IMR-90 (cell line): ENCODE data around the gene RPUSD2. TPM values are rescaled to one million over a fixed set of nuclear protein-coding genes. Genes with fewer than 3 reads are reported as not detected.
A peak's percentile ranks its signal among the peaks of the same experiment; 100 is the strongest.

Experiments used
- ATAC-seq: fragments of 200-7000 bp; cut with Tn5 transposase; 2 replicates; pipeline ENCODE4 v1.9.1; 2020; ENCODE audit warnings: low read depth, mild to moderate bottlenecking, moderate library complexity
- BruUV-seq: library from RNA; stranded (reverse); fragments of 400-500 nt; replicated peaks from 2 replicates; lab custom pipeline; 2021; lab: Mats Ljungman, UMichigan
- CTCF ChIA-PET: fragments of 300-600 bp; formaldehyde crosslinking; extraction: SDS; loops from one replicate; lab custom pipeline; 2021; ENCODE audit warnings: antibody characterized with exemption; lab: Yijun Ruan, JAX
- POLR2A ChIA-PET: fragments of 300-600 bp; sonication (Branson Sonifier 250); formaldehyde crosslinking; loops from one replicate; lab custom pipeline; 2022; ENCODE audit warnings: antibody characterized with exemption; ENCODE audit not compliant: unreplicated experiment; lab: Charles Lee
- DNase-seq: peaks from one replicate; pipeline ENCODE4 v3.0.0; 2013
- H2AFZ ChIP-seq: replicated peaks from 2 replicates; pipeline ENCODE3; 2013; ENCODE audit warnings: low read length, mild to moderate bottlenecking; ENCODE audit not compliant: poor library complexity
- H2AK5ac ChIP-seq: 2 replicates; pipeline ENCODE4 v1.6.1; 2013; ENCODE audit warnings: low read depth, low read length, inconsistent platforms
- H2AK9ac ChIP-seq: replicated peaks from 2 replicates; pipeline ENCODE3; 2013; ENCODE audit warnings: mild to moderate bottlenecking, low read depth, low read length, moderate library complexity; ENCODE audit not compliant: poor library complexity
- H2BK120ac ChIP-seq: 2 replicates; pipeline ENCODE4 v1.6.1; 2013; ENCODE audit warnings: low read depth, low read length, inconsistent platforms
- H2BK15ac ChIP-seq: 3 replicates; pipeline ENCODE4 v1.6.1; 2013; ENCODE audit warnings: low read depth, low read length, inconsistent platforms
- H2BK20ac ChIP-seq: 2 replicates; pipeline ENCODE4 v1.6.1; 2013; ENCODE audit warnings: low read depth, mild to moderate bottlenecking, inconsistent platforms, low read length, moderate library complexity
- H2BK5ac ChIP-seq: 2 replicates; pipeline ENCODE4 v1.6.1; 2013; ENCODE audit warnings: mild to moderate bottlenecking, low read depth, low read length, inconsistent platforms; ENCODE audit not compliant: poor library complexity, severe bottlenecking
- H3K14ac ChIP-seq: replicated peaks from 2 replicates; pipeline ENCODE4 v1.6.1; 2013; ENCODE audit warnings: low read depth, low read length, inconsistent platforms
- H3K18ac ChIP-seq: 2 replicates; pipeline ENCODE4 v1.6.1; 2013; ENCODE audit warnings: low read depth, low read length, control low read depth
- H3K23ac ChIP-seq: 2 replicates; pipeline ENCODE4 v1.6.1; 2013; ENCODE audit warnings: low read depth, low read length, inconsistent platforms
- H3K27ac ChIP-seq: 2 replicates; pipeline ENCODE4 v1.5.1; 2013; ENCODE audit warnings: mild to moderate bottlenecking, control low read depth, low read length; ENCODE audit not compliant: insufficient read depth
- H3K27me3 ChIP-seq: 2 replicates; pipeline ENCODE4 v1.6.1; 2013; ENCODE audit warnings: low read length; ENCODE audit not compliant: control insufficient read depth, insufficient read depth
- H3K36me3 ChIP-seq: 2 replicates; pipeline ENCODE4 v1.6.1; 2013; ENCODE audit warnings: low read length, mixed read lengths; ENCODE audit not compliant: control insufficient read depth, insufficient read depth
- H3K4ac ChIP-seq: 2 replicates; pipeline ENCODE4 v1.6.1; 2013; ENCODE audit warnings: low read depth, low read length, inconsistent platforms
- H3K4me1 ChIP-seq: 2 replicates; pipeline ENCODE4 v1.6.1; 2013; ENCODE audit warnings: low read length, mixed read lengths; ENCODE audit not compliant: control insufficient read depth, insufficient read depth
- H3K4me2 ChIP-seq: 2 replicates; pipeline ENCODE4 v1.6.1; 2013; ENCODE audit warnings: low read depth, mild to moderate bottlenecking, control low read depth, low read length, moderate library complexity
- H3K4me3 ChIP-seq: 2 replicates; pipeline ENCODE4 v1.5.1; 2013; ENCODE audit warnings: low read depth, mild to moderate bottlenecking, control low read depth, low read length, moderate library complexity; ENCODE audit not compliant: insufficient read depth
- H3K56ac ChIP-seq: 2 replicates; pipeline ENCODE4 v1.6.1; 2013; ENCODE audit warnings: low read length, inconsistent platforms; ENCODE audit not compliant: insufficient read depth; ENCODE audit errors: extremely low read depth
- H3K79me1 ChIP-seq, 2 experiments: 2 replicates each; pipeline ENCODE4 v1.6.1; 2013; ENCODE audit warnings: low read length in 2 of 2, inconsistent platforms in 1 of 2, low read depth in 1 of 2
- H3K9ac ChIP-seq: 2 replicates; pipeline ENCODE4 v1.6.1; 2013; ENCODE audit warnings: low read depth, low read length, control low read depth
- H3K9me1 ChIP-seq: 2 replicates; pipeline ENCODE4 v1.6.1; 2013; ENCODE audit warnings: low read length, inconsistent platforms; ENCODE audit not compliant: insufficient read depth
- H3K9me3 ChIP-seq: 2 replicates; pipeline ENCODE4 v1.6.1; 2013; ENCODE audit warnings: low read length; ENCODE audit not compliant: control insufficient read depth, insufficient read depth
- H4K20me1 ChIP-seq: 2 replicates; pipeline ENCODE4 v1.6.1; 2013; ENCODE audit warnings: low read length, inconsistent platforms; ENCODE audit not compliant: insufficient read depth
- H4K5ac ChIP-seq: 2 replicates; pipeline ENCODE4 v1.6.1; 2013; ENCODE audit warnings: mild to moderate bottlenecking, low read depth, low read length, control low read depth
- H4K8ac ChIP-seq, 2 experiments: 2 replicates each; pipeline ENCODE4 v1.6.1; 2013; ENCODE audit warnings: low read depth in 2 of 2, low read length in 2 of 2, control low read depth in 1 of 2, inconsistent platforms in 1 of 2
- H4K91ac ChIP-seq: 2 replicates; pipeline ENCODE4 v1.6.1; 2013; ENCODE audit warnings: low read depth, low read length, inconsistent platforms; ENCODE audit not compliant: insufficient read depth
- CEBPB ChIP-seq: IDR thresholded peaks from 2 replicates; pipeline ENCODE4 v1.6.1; 2012; ENCODE audit warnings: low read depth, low read length, improper control_type of control experiment
- FOS ChIP-seq: fragments of 150-350 bp; IDR thresholded peaks from 2 replicates; pipeline ENCODE4 v1.6.1; 2016; ENCODE audit warnings: low read depth, low read length
- MXI1 ChIP-seq: IDR thresholded peaks from 2 replicates; pipeline ENCODE4 v1.6.1; 2012; ENCODE audit warnings: low read depth, mild to moderate bottlenecking, low read length, moderate library complexity, borderline replicate concordance
- NFE2L2 ChIP-seq: fragments of 150-350 bp; IDR thresholded peaks from 2 replicates; pipeline ENCODE4 v1.6.1; 2016; ENCODE audit warnings: low read depth, mild to moderate bottlenecking, low read length
- RAD21 ChIP-seq: IDR thresholded peaks from 2 replicates; pipeline ENCODE4 v1.6.1; 2012; ENCODE audit warnings: low read length, improper control_type of control experiment
- SMC3 ChIP-seq: fragments of 150-350 bp; IDR thresholded peaks from 2 replicates; pipeline ENCODE4 v1.6.1; 2016; ENCODE audit warnings: low read depth, mild to moderate bottlenecking, antibody characterized with exemption, low read length, moderate library complexity
- WGBS, 2 experiments: methylation state at CpG; one replicate each; pipeline versions ENCODE4 v1.1.5 to v1.1.7; 2013; ENCODE audit warnings: missing lambda C conversion rate in 2 of 2; ENCODE audit not compliant: insufficient read length in 1 of 2; ENCODE audit errors: extremely low coverage in 2 of 2; 5-methylcytosine and 5-hydroxymethylcytosine counted together
- dilution Hi-C: fragments of 300-500 bp; cut with HindIII; formaldehyde crosslinking; loops from one replicate; pipeline ENCODE4 v1.14.3; 2018; ENCODE audit warnings: low sequenced_read_pairs; ENCODE audit not compliant: unreplicated experiment
- in situ Hi-C: fragments of 300-500 bp; cut with MboI; formaldehyde crosslinking; loops from 3 replicates; pipeline ENCODE4 v1.14.3; 2019; ENCODE audit warnings: low sequenced_read_pairs, inconsistent platforms, mixed read lengths
- intact Hi-C: fragments of 100-400 bp; cut with micrococcal nuclease; formaldehyde crosslinking; loops from 2 replicates; pipeline ENCODE4 v1.10.0; 2022
- polyA plus RNA-seq, 3 experiments: library from polyadenylated mRNA; depleted of rRNA; stranded (reverse); fragments of >200 nt; gene quantifications; 2 replicates each; pipeline ENCODE4 v1.2.3, GENCODE V29; 2012; ENCODE audit warnings: low replicate concordance in 1 of 3
- total RNA-seq: library from RNA; depleted of rRNA; stranded (reverse); fragments of >200 nt; gene quantifications from 2 replicates; pipeline ENCODE4 v1.2.3, GENCODE V29; 2012

RPUSD2 gene
- total and polyA plus RNA-seq, 2 of the 4 experiments (the other 2 are of a cell fraction), result 7.4 to 13.4 TPM

DNA sequence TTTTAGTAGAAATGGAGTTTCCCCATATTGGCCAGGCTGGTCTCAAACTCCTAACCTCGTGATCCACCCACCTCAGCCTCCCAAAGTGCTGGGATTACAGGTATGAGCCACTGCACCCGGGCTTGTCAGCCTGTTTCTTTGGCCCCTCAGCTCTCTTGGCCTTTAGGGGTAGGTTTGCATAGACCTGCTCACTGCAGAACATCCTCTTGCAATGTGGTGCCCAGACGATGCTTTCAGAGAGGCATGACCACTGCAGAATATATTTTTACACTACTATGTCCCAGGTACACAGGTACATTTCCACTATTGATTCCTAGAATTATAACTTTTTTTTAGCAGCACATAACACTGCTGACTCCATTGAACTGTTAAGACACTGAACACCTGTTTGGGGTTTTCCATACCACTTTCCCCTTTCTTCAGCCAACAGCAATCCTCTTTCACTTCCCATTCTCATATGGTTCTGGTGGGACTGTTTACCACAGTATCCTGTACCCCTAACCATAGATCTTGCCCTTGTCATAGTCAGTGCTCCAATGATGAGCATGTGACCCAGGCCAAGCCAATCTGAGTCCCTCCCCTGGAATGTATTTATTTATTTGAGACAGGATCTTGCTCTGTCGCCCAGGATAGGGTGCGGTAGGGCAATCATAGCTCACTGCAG lies 25.3 kb upstream of the RPUSD2 start:
- no TSS peak for BruUV-seq
- POLR2A ChIA-PET, result no interaction called here
- Histone ChIP-seq H2BK20ac (no peak overlapping the region), H3K9ac (no peak overlapping the region), H3K79me1 (no peaks in the 10 kb centered on the region), H3K4ac (no peak overlapping the region), H3K18ac (no peak overlapping the region), H2AK9ac (no peak overlapping the region), H4K5ac (no peak overlapping the region), H3K23ac (no peak overlapping the region), H3K27ac (no peak overlapping the region), H2BK5ac (no peak overlapping the region), H3K56ac (no peak overlapping the region), H4K91ac (no peak overlapping the region), H2BK15ac (no peak overlapping the region), H4K20me1 (no peaks in the 10 kb centered on the region), H3K4me1 (no peaks in the 10 kb centered on the region), H3K9me1 (peaks cover 9% of the 10 kb centered on the region; the same call in 1 of the 2 replicates), H2AK5ac (no peak overlapping the region), H3K14ac (no peak overlapping the region), H3K4me2 (no peak overlapping the region), H3K36me3 (no peaks in the 10 kb centered on the region; the same call in 1 of the 2 replicates), H2AFZ (no peak overlapping the region), H4K8ac (no peak overlapping the region), H2BK120ac (no peak overlapping the region), H3K4me3 (no peak overlapping the region), H3K9me3 (no peaks in the 10 kb centered on the region), H3K27me3 (no peaks in the 10 kb centered on the region)
- intact Hi-C loops, result loop anchor here (1.0 kb wide), 1 partner anchor 48 kb away; no protein-coding TSS in a partner anchor
- dilution Hi-C loops, result no loop called here
- CTCF ChIA-PET, result no interaction called here
- DNase-seq (no peak), ATAC-seq (peak; percentile 57)
- TF ChIP-seq SMC3 (no peak), FOS (no peak), RAD21 (no peak), CEBPB (no peak), NFE2L2 (no peak), MXI1 (no peak)
- in situ Hi-C loops, result no loop called here
- WGBS, 2 experiments, result 90% methylated on average over 2 of the region's 5 CpGs; no CpG with 5 or more reads in 1 of the 2 experiments
